CD4-positive, CD25-positive, alpha-beta regulatory T cell (primary cell): ENCODE data around the gene EVA1B. TPM values are rescaled to one million over a fixed set of nuclear protein-coding genes. Genes with fewer than 3 reads are reported as not detected.

Experiments used
- ATAC-seq, 2 donors: fragments of 150-1000 bp; cut with Tn5 transposase; one replicate each; pipeline ENCODE4 v1.10.0; 2021; ENCODE audit warnings: low read depth in 2 of 2, moderate number of reproducible peaks in 2 of 2, moderate library complexity in 1 of 2
- DNase-seq, 3 donors: peaks; one replicate each; pipeline versions ENCODE4 v3.0.0 to v3.0.0-alpha.2; 2012 to 2022; ENCODE audit warnings: mixed read lengths in 1 of 3
- H3K27ac ChIP-seq: one replicate; pipeline ENCODE4 v1.7.0; 2013; ENCODE audit warnings: mild to moderate bottlenecking, low read length; ENCODE audit not compliant: insufficient read depth, poor library complexity, severe bottlenecking
- H3K27me3 ChIP-seq: one replicate; pipeline ENCODE4 v1.7.0; 2013; ENCODE audit warnings: low read length; ENCODE audit not compliant: control insufficient read depth, insufficient read depth
- H3K36me3 ChIP-seq: one replicate; pipeline ENCODE4 v1.7.0; 2013; ENCODE audit warnings: mild to moderate bottlenecking, low read length, moderate library complexity; ENCODE audit not compliant: control insufficient read depth, insufficient read depth
- H3K4me1 ChIP-seq: 2 replicates; pipeline ENCODE4 v1.7.0; 2013; ENCODE audit warnings: mild to moderate bottlenecking, low read length; ENCODE audit not compliant: insufficient read depth, control insufficient read depth, poor library complexity, severe bottlenecking
- H3K4me3 ChIP-seq: one replicate; pipeline ENCODE4 v1.7.0; 2013; ENCODE audit warnings: low read depth, mild to moderate bottlenecking, low read length, moderate library complexity
- H3K9me3 ChIP-seq, 2 experiments: 1 replicate in 1 of 2; 2 replicates in 1 of 2; pipeline ENCODE4 v1.7.0; 2013; ENCODE audit warnings: low read length in 2 of 2, mild to moderate bottlenecking in 1 of 2, moderate library complexity in 1 of 2; ENCODE audit not compliant: control insufficient read depth in 2 of 2
- H3K27ac Mint-ChIP-seq, 3 donors: one replicate each; pipeline ENCODE4 v1.8.0; 2020 to 2022; ENCODE audit warnings: mild to moderate bottlenecking in 3 of 3, mixed read lengths in 3 of 3, moderate library complexity in 2 of 3
- H3K27me3 Mint-ChIP-seq: one replicate; pipeline ENCODE4 v1.8.0; 2022; ENCODE audit warnings: mild to moderate bottlenecking, mixed read lengths
- H3K36me3 Mint-ChIP-seq: one replicate; pipeline ENCODE4 v1.8.0; 2020; ENCODE audit warnings: mixed read lengths
- H3K4me1 Mint-ChIP-seq, 4 donors: one replicate each; pipeline ENCODE4 v1.8.0; 2020 to 2022; ENCODE audit warnings: mixed read lengths in 4 of 4, mild to moderate bottlenecking in 1 of 4
- H3K4me3 Mint-ChIP-seq, 4 donors: one replicate each; pipeline ENCODE4 v1.8.0; 2020 to 2022; ENCODE audit warnings: mild to moderate bottlenecking in 4 of 4, mixed read lengths in 4 of 4, moderate library complexity in 3 of 4
- H3K9me3 Mint-ChIP-seq, 7 donors: one replicate each; pipeline ENCODE4 v1.8.0; 2020 to 2022; ENCODE audit warnings: mixed read lengths in 7 of 7, mild to moderate bottlenecking in 3 of 7, moderate library complexity in 2 of 7
- polyA plus RNA-seq, 4 donors: library from polyadenylated mRNA; unstranded; fragments of 300-500 nt; fragmentation: Illumina TruSeq; gene quantifications; one replicate each; pipeline ENCODE4 v1.2.3, GENCODE V29; 2021
- total RNA-seq: library from RNA; stranded (reverse); gene quantifications from one replicate; pipeline ENCODE4 v1.2.3, GENCODE V29; 2022

EVA1B gene
- total and polyA plus RNA-seq, 5 donors from 2014 or later, result 8.7 to 18.0 (median 12.7) TPM

DNA sequence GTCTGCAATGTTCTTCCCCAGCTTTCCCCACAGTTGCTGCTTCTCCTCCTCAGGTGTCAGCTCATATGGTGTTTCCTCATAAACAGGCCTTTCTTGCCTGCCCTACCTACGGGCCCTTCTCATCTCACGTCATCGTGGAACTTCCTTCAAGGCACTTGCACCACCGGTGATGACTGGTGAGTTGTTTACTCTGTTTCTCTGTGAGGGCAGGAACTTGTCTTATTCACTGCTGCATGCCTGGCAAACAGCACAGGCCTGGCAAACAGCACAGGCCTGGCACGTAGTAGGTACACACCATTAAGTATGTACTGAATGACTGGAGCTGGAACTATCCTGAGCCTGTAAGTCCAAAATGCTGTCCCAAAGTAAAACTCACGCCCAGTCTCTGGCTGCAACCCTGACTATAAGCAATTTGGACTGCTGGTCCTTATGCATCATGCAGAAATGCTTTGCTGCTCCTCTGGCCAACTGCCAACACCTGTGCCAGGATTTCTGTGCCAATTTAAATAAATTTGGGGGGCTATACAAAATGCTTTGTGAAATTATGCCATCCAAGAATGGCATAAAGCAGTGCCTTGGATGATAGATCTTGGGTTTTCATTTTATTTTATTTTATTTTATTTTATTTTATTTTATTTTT lies 36.6 kb upstream of the EVA1B start:
- Mint-ChIP-seq H3K36me3 (peaks cover 28% of the 10 kb centered on the region), H3K27ac (peak overlapping the region; percentile 97 to 99 (median 99)), H3K9me3 (no peaks in the 10 kb centered on the region), H3K4me1 (peaks cover 0 to 22% (median 12%) of the 10 kb centered on the region in 4 donors), H3K4me3 (peak overlapping the region in 3 of 4 donors; percentile 6 to 80 (median 41)), H3K27me3 (no peaks in the 10 kb centered on the region)
- H3K9me3 ChIP-seq, result no peaks in the 10 kb centered on the region
- H3K4me1 ChIP-seq, result peaks cover 19% of the 10 kb centered on the region
- ATAC-seq (peak; percentile 96 to 98), DNase-seq (peak in 2 of 3 donors; percentile 59 to 83)
- H3K36me3 ChIP-seq, result peaks cover 34% of the 10 kb centered on the region
- peak overlapping the region; percentile 71 for H3K27ac ChIP-seq
- no peak overlapping the region for H3K4me3 ChIP-seq
- H3K27me3 ChIP-seq, result no peaks in the 10 kb centered on the region

DNA sequence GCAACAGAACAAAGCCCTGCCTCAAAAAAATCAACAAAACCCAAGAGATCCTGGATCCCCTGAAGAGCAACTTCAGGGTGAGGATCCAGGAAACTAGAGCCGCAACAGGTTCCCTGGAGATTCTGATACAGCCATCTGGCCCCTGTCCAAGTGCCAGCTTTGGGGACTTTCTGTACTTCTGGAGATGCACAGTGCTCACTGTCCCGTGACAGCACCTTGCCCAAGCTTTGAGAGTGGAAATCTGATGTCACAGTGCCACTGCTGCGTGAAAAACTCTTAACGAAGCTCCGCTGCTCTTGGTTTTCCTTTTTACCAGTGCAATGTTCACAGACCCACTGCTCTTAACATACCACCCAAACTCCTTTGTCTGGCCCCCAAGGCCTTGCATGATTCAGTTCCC lies 35.9 kb upstream of the EVA1B start:
- DNase-seq (no peak), ATAC-seq (no peak)
- Histone ChIP-seq H3K9me3 (no peaks in the 10 kb centered on the region), H3K27ac (peak overlapping the region; percentile 71), H3K4me1 (peaks cover 19% of the 10 kb centered on the region), H3K27me3 (no peaks in the 10 kb centered on the region), H3K36me3 (peaks cover 40% of the 10 kb centered on the region), H3K4me3 (no peak overlapping the region)
- Mint-ChIP-seq H3K4me1 (peaks cover 0 to 21% (median 12%) of the 10 kb centered on the region in 4 donors), H3K4me3 (peak overlapping the region in 3 of 4 donors; percentile 6 to 80 (median 41)), H3K9me3 (no peaks in the 10 kb centered on the region), H3K36me3 (peaks cover 29% of the 10 kb centered on the region), H3K27me3 (no peaks in the 10 kb centered on the region), H3K27ac (peak overlapping the region; percentile 97 to 99 (median 99))

DNA sequence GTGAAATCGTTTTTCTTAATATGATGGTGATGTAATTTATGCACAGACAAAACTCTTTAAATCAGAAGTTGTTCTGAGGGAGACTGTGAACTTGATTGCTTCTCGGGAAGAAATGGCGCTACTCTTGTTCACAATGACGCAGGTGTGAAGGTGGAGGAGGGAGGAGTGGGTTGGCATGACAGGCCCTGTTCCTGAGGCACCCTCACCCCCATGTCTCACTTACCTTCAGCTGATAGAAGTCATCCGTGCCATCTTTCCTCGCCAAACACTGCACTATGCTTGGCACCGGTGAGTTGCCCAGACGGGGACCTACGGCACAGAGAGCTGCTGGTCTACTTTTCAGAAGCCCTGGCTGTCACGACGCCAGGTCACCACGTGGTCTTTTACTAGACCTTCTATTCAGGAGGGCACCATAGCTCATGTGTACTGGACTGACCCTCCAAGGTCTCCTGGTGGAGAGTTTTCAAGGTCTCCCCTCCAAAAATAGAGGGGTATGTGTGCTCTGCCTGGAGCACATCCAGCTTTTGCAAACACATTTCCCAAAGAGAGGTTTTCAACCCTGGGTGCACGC lies 35.2 kb upstream of the EVA1B start:
- peaks cover 0 to 21% (median 12%) of the 10 kb centered on the region in 4 donors for H3K4me1 Mint-ChIP-seq
- Histone ChIP-seq H3K9me3 (no peaks in the 10 kb centered on the region), H3K27ac (no peak overlapping the region), H3K4me1 (peaks cover 19% of the 10 kb centered on the region), H3K27me3 (no peaks in the 10 kb centered on the region), H3K4me3 (no peak overlapping the region), H3K36me3 (peaks cover 47% of the 10 kb centered on the region)
- no peak overlapping the region for H3K4me3 Mint-ChIP-seq
- H3K27ac Mint-ChIP-seq, result peak overlapping the region; percentile 92 to 99 (median 97)
- DNase-seq (no peak), ATAC-seq (no peak)
- no peaks in the 10 kb centered on the region for H3K9me3 Mint-ChIP-seq
- peaks cover 33% of the 10 kb centered on the region for H3K36me3 Mint-ChIP-seq
- H3K27me3 Mint-ChIP-seq, result no peaks in the 10 kb centered on the region

DNA sequence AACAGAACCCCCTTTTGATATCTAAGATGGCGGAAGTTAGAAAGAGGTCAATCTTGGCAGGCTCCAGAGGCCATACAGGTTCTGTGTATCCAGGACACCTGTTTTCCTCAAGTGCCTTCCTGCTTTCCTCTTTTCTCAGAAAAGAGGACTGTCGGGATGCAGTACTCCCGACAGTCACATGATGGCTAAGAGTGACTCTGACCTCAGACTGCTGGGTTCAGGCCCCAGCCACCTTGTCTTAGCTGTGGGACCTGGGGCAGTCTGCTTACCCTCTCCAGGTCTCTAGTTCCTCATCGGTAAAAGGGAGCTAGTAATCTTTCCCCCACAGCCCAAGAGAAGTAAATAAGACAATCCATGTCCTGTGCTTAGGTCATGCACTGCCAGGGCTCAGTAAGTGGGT lies 32.4 kb upstream of the EVA1B start:
- Histone ChIP-seq H3K27me3 (no peaks in the 10 kb centered on the region), H3K4me1 (peaks cover 25% of the 10 kb centered on the region), H3K4me3 (no peak overlapping the region), H3K27ac (no peak overlapping the region), H3K9me3 (no peaks in the 10 kb centered on the region), H3K36me3 (peaks cover 43% of the 10 kb centered on the region)
- H3K4me3 Mint-ChIP-seq, result no peak overlapping the region
- peaks cover 0 to 39% (median 16%) of the 10 kb centered on the region in 4 donors for H3K4me1 Mint-ChIP-seq
- H3K27ac Mint-ChIP-seq, result peak overlapping the region in 1 of 3 donors; percentile 65
- DNase-seq (no peak), ATAC-seq (no peak)
- H3K27me3 Mint-ChIP-seq, result no peaks in the 10 kb centered on the region
- peaks cover 28% of the 10 kb centered on the region for H3K36me3 Mint-ChIP-seq
- H3K9me3 Mint-ChIP-seq, result no peaks in the 10 kb centered on the region

DNA sequence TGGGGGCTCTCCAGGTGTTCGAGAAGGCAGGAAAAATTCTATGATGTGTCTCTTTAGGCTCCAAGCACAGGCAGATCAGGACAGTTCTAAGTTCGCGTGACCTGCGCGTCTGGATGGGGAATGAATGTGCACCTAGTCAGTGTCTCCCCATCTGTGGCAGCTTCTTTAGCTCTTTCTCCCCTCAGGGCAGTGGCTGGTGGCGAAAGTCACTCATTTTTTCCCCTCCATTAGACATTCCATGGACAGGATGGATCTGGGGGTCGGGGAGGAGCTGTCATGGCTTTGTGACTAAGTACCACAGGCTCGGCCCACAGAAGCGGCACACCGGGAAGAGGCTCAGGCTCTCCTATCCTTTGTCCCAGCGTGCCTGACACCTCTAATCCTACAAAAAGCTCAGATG lies 31.0 kb upstream of the EVA1B start:
- no peak for DNase-seq
- H3K9me3 Mint-ChIP-seq, result no peaks in the 10 kb centered on the region
- no peak overlapping the region for H3K27ac ChIP-seq
- peaks cover 43% of the 10 kb centered on the region for H3K36me3 ChIP-seq
- H3K36me3 Mint-ChIP-seq, result peaks cover 22% of the 10 kb centered on the region
- H3K27ac Mint-ChIP-seq, result peak overlapping the region in 1 of 3 donors; percentile 65
- ATAC-seq, result no peak
- no peaks in the 10 kb centered on the region for H3K9me3 ChIP-seq
- no peak overlapping the region for H3K4me3 Mint-ChIP-seq
- peaks cover 21% of the 10 kb centered on the region for H3K4me1 ChIP-seq
- no peak overlapping the region for H3K4me3 ChIP-seq
- H3K27me3 ChIP-seq, result no peaks in the 10 kb centered on the region
- no peaks in the 10 kb centered on the region for H3K27me3 Mint-ChIP-seq
- peaks cover 0 to 38% (median 16%) of the 10 kb centered on the region in 4 donors for H3K4me1 Mint-ChIP-seq

DNA sequence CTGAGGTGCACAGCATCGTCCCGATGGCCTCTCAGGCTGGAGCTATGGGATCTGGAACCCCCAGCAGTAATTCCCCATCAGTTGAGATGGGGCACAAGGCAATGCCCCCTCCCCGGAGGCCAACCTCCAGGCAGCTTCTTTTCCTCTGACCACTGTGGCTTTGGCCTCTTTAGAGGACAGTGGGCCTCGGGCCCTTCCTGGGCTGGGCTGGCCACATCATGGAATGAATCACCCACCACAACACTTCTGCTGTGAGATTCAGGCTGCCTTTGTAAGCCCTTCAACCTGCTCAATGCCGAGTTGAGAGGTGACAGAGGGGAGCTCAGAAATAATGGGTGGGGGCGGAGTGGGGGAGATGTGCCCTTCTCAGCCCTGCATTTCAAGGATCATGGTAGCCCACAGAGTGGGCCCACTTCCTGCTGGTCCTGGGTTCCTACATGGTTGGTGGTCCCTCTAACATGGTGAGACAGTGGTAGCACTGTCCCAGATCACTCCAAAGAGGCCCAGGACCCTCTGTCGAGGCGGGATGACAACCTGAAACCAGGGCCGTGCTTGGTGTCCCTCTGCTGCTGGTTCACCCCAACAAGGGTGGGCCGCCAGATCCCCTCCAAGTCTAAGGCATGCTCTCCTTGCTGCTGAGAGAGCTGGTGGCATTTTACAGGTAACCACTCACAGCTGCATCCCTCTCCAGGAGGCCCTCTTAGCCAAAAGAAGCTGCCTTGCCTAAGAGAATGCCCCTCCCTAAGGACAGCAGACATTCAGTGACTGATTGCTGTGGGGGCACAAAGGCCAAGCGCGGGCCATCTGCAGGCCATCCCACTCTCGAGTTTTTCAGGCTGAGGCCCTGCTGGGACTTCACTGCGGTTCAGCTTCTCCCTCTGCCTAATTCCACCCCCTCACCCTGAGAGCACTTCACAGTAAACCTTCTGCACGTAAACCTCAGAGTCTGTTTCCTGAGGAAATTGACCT lies 29.7 kb upstream of the EVA1B start:
- no peak overlapping the region for H3K4me3 Mint-ChIP-seq
- H3K36me3 ChIP-seq, result peaks cover 45% of the 10 kb centered on the region
- no peak for ATAC-seq

DNA sequence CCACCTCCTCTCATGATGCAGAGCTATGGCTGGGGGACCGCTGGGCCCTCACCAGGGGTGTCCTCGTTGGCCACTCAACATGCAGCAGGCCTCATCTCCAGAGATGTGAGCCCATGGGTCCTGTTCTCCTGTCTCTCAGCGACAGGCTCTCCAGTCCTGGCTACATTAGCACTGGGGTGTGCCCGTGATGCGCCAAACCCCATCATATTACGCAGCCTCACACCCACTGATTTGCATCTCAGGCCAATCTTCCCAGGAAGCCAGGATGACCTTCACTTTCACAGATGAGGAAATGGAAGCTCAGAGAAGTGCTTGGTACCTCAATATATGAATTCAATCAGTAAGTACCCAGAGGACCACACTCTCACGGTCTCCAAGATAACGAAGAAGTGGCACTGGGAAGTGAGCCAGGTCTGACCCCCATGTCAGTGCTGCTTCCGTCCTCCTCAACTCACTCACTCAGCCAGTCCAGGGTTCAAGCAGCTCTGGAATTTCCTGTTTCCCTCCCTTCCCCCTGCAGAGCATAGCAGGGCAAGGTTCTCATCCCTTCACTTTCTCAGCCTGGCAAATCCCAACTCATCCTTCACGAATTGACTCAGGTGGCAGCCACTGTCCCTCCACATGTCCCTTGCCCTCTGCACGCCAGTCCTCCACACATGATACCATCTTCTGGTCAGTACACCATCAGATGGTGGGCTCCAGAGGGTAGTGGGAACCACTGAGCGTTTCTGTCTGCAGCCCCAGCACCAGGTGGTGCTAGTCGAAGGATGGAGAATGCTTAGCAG lies 28.9 kb upstream of the EVA1B start:
- Histone ChIP-seq H3K27me3 (no peaks in the 10 kb centered on the region), H3K4me1 (peaks cover 17% of the 10 kb centered on the region), H3K4me3 (no peak overlapping the region), H3K9me3 (no peaks in the 10 kb centered on the region), H3K36me3 (peaks cover 42% of the 10 kb centered on the region), H3K27ac (no peak overlapping the region)
- H3K4me1 Mint-ChIP-seq, result peaks cover 0 to 28% (median 17%) of the 10 kb centered on the region in 4 donors
- peak overlapping the region in 1 of 4 donors; percentile 47 for H3K4me3 Mint-ChIP-seq
- no peaks in the 10 kb centered on the region for H3K9me3 Mint-ChIP-seq
- DNase-seq (no peak), ATAC-seq (no peak)
- H3K36me3 Mint-ChIP-seq, result peaks cover 25% of the 10 kb centered on the region
- no peaks in the 10 kb centered on the region for H3K27me3 Mint-ChIP-seq
- H3K27ac Mint-ChIP-seq, result peak overlapping the region in 2 of 3 donors; percentile 38 to 89

More for the DNA sequence above, 29.7 kb upstream of the EVA1B start:
- Mint-ChIP-seq H3K27me3 (no peaks in the 10 kb centered on the region), H3K36me3 (peaks cover 23% of the 10 kb centered on the region), H3K27ac (peak overlapping the region in 1 of 3 donors; percentile 21), H3K4me1 (peaks cover 0 to 32% (median 16%) of the 10 kb centered on the region in 4 donors), H3K9me3 (no peaks in the 10 kb centered on the region)
- Histone ChIP-seq H3K27ac (no peak overlapping the region), H3K4me3 (no peak overlapping the region), H3K4me1 (peaks cover 17% of the 10 kb centered on the region), H3K9me3 (no peaks in the 10 kb centered on the region), H3K27me3 (no peaks in the 10 kb centered on the region)
- no peak for DNase-seq
